ENCODE measurements around the gene SYT13.

GRCh38 chr11:45219411-45219810, 66.7 kb downstream of the SYT13 start:
- no peak for TF ChIP-seq CTCF (IDR thresholded peaks at IDR 0.05; ENCODE audit: insufficient read depth, low read depth, low read length)
- TF ChIP-seq EZH2 (IDR thresholded peaks at IDR 0.05; ENCODE audit: insufficient read depth, low read length), result no peak

Data from astrocyte (in vitro differentiated cells and primary cell).